HCT116 (cell line): ENCODE measurements around the gene ALDOA. TPM values are rescaled to one million over a fixed set of nuclear protein-coding genes. Genes with fewer than 3 reads are reported as not detected.

Experiments used
- ATAC-seq: fragments of 200-7000 bp; cut with Tn5 transposase; 2 replicates; pipeline ENCODE4 v1.9.1; 2020; ENCODE audit warnings: mild to moderate bottlenecking, moderate library complexity
- Bru-seq: library from RNA; stranded (reverse); fragments of 400-500 nt; gene quantifications from one replicate; lab custom pipeline; 2021; lab: Mats Ljungman, UMichigan
- BruChase-seq, 2 experiments: library from RNA; stranded (reverse); fragments of 400-500 nt; gene quantifications; one replicate each; lab custom pipeline; 2021; lab: Mats Ljungman, UMichigan
- BruUV-seq: library from RNA; stranded (reverse); fragments of 400-500 nt; replicated peaks from 2 replicates; lab custom pipeline; 2021; lab: Mats Ljungman, UMichigan
- CTCF ChIA-PET: fragments of 300-600 bp; sonication (Branson Sonifier 250); formaldehyde crosslinking; loops from one replicate; lab custom pipeline; 2021; ENCODE audit warnings: antibody characterized with exemption; lab: Charles Lee
- POLR2A ChIA-PET: fragments of 300-600, 350-600 bp; sonication (Branson Sonifier 250); formaldehyde crosslinking; loops from one replicate; lab custom pipeline; 2021; ENCODE audit warnings: antibody characterized with exemption; lab: Charles Lee
- RAD21 ChIA-PET, 2 experiments: fragments of 300-600 bp; sonication (Branson Sonifier 250); formaldehyde crosslinking; loops; one replicate each; lab custom pipeline; 2023; ENCODE audit warnings: low total read pairs in 2 of 2; ENCODE audit not compliant: uncharacterized antibody in 2 of 2, unreplicated experiment in 2 of 2, low non-redundant PET in 1 of 2; lab: Charles Lee
- DNase-seq: peaks from one replicate; pipeline ENCODE4 v3.0.0-alpha.2; 2010; ENCODE audit warnings: low read depth, low spot score
- H2AFZ ChIP-seq: fragments of 200-600 bp; shearing (Covaris generic), sonication (generic); 2 replicates; pipeline ENCODE4 v1.6.1; 2017; ENCODE audit warnings: low read depth, mixed run types, mixed read lengths, antibody characterized with exemption, low read length; ENCODE audit not compliant: poor library complexity, severe bottlenecking
- H3K27ac ChIP-seq: 2 replicates; pipeline ENCODE4 v1.5.1; 2012; ENCODE audit warnings: low read depth, low read length
- H3K27me3 ChIP-seq: fragments of 200-600 bp; sonication (generic); 2 replicates; pipeline ENCODE4 v1.6.1; 2016; ENCODE audit warnings: mixed run types, low read length, mixed read lengths; ENCODE audit not compliant: insufficient read depth
- H3K36me3 ChIP-seq, 2 experiments: fragments of 200-500 bp in 1 of 2; fragments of 200-600 bp in 1 of 2; sonication (Bioruptor generic) in 1 of 2; sonication (generic) in 1 of 2; 2 replicates each; pipeline versions ENCODE4 v1.5.1 to v1.6.1; 2014 to 2016; ENCODE audit warnings: low read length in 2 of 2, inconsistent platforms in 1 of 2, mixed read lengths in 1 of 2, mixed run types in 1 of 2; ENCODE audit not compliant: insufficient read depth in 2 of 2, control insufficient read depth in 1 of 2
- H3K4me1 ChIP-seq, 2 experiments: fragments of 200-600 bp in 1 of 2; sonication (generic) in 1 of 2; 2 replicates each; pipeline versions ENCODE4 v1.5.1 to v1.6.1; 2012 to 2017; ENCODE audit warnings: low read length in 2 of 2, inconsistent platforms in 1 of 2, mild to moderate bottlenecking in 1 of 2, mixed read lengths in 1 of 2, mixed run types in 1 of 2, moderate library complexity in 1 of 2; ENCODE audit not compliant: insufficient read depth in 2 of 2, control insufficient read depth in 1 of 2
- H3K4me2 ChIP-seq: fragments of 200-600 bp; sonication (generic); 2 replicates; pipeline ENCODE4 v1.6.1; 2017; ENCODE audit warnings: mixed run types, low read length, mixed read lengths
- H3K4me3 ChIP-seq, 2 experiments: fragments of 200-600 bp in 1 of 2; sonication (generic) in 1 of 2; replicated peaks in 1 of 2; 2 replicates each; pipeline ENCODE4 v1.5.1; 2011 to 2016; ENCODE audit warnings: low read length in 2 of 2, control low read depth in 1 of 2, low read depth in 1 of 2, mild to moderate bottlenecking in 1 of 2, mixed read lengths in 1 of 2, mixed run types in 1 of 2
- H3K79me2 ChIP-seq: fragments of 200-600 bp; sonication (generic); 2 replicates; pipeline ENCODE4 v1.6.1; 2017; ENCODE audit warnings: mild to moderate bottlenecking, mixed run types, low read length, moderate library complexity, mixed read lengths; ENCODE audit not compliant: insufficient read depth
- H3K9ac ChIP-seq: fragments of 200-600 bp; sonication (generic); 2 replicates; pipeline ENCODE4 v1.6.1; 2016; ENCODE audit warnings: low read length, mixed read lengths
- H3K9me2 ChIP-seq: fragments of 200-600 bp; sonication (generic), shearing (Covaris generic); 2 replicates; pipeline ENCODE4 v1.6.1; 2017; ENCODE audit warnings: mixed run types, mild to moderate bottlenecking, moderate library complexity; ENCODE audit not compliant: insufficient read depth
- H3K9me3 ChIP-seq, 2 experiments: fragments of 200-500 bp in 1 of 2; fragments of 200-600 bp in 1 of 2; sonication (Bioruptor generic) in 1 of 2; sonication (generic) in 1 of 2; 2 replicates each; pipeline ENCODE4 v1.6.1; 2014 to 2017; ENCODE audit warnings: low read length in 2 of 2, mixed read lengths in 2 of 2, inconsistent platforms in 1 of 2, low read depth in 1 of 2, mild to moderate bottlenecking in 1 of 2, mixed run types in 1 of 2, moderate library complexity in 1 of 2; ENCODE audit not compliant: control insufficient read depth in 1 of 2, insufficient read depth in 1 of 2
- H4K20me1 ChIP-seq: fragments of 200-600 bp; sonication (generic), shearing (Covaris generic); 2 replicates; pipeline ENCODE4 v1.6.1; 2017; ENCODE audit warnings: mixed run types, mild to moderate bottlenecking, moderate library complexity; ENCODE audit not compliant: insufficient read depth
- ATF3 ChIP-seq: IDR thresholded peaks from 2 replicates; pipeline ENCODE4 v1.6.1; 2012
- EGR1 ChIP-seq: IDR thresholded peaks from 2 replicates; pipeline ENCODE4 v1.6.1; 2012; ENCODE audit warnings: low read depth
- ELF1 ChIP-seq: IDR thresholded peaks from 2 replicates; pipeline ENCODE4 v1.6.1; 2012; ENCODE audit warnings: low read depth, borderline replicate concordance
- EZH2 ChIP-seq: fragments of 200-600 bp; sonication (generic); IDR thresholded peaks from 2 replicates; pipeline ENCODE4 v1.6.1; 2017; ENCODE audit warnings: antibody characterized with exemption, mixed run types
- EZH2phosphoT487 ChIP-seq: fragments of 200-600 bp; IDR thresholded peaks from 2 replicates; pipeline ENCODE4 v1.6.1; 2018; ENCODE audit warnings: antibody characterized with exemption, borderline replicate concordance
- FOSL1 ChIP-seq: IDR thresholded peaks from 2 replicates; pipeline ENCODE4 v1.6.1; 2012; ENCODE audit warnings: low read depth
- JUND ChIP-seq: IDR thresholded peaks from 2 replicates; pipeline ENCODE4 v1.6.1; 2012
- MAX ChIP-seq: IDR thresholded peaks from 2 replicates; pipeline ENCODE4 v1.6.1; 2012
- POLR2A ChIP-seq: IDR thresholded peaks from 2 replicates; pipeline ENCODE4 v1.7.0; 2011; ENCODE audit warnings: borderline replicate concordance; ENCODE audit not compliant: insufficient read depth, insufficient read length; ENCODE audit errors: extremely low read depth
- RAD21 ChIP-seq: IDR thresholded peaks from 2 replicates; pipeline ENCODE4 v1.6.1; 2012; ENCODE audit warnings: low read depth, mild to moderate bottlenecking
- SIN3A ChIP-seq: IDR thresholded peaks from 2 replicates; pipeline ENCODE4 v1.6.1; 2012; ENCODE audit warnings: low read depth
- SP1 ChIP-seq: IDR thresholded peaks from 2 replicates; pipeline ENCODE4 v1.6.1; 2012; ENCODE audit warnings: low read depth
- SRF ChIP-seq: IDR thresholded peaks from 2 replicates; pipeline ENCODE4 v1.6.1; 2012; ENCODE audit warnings: low read depth
- TCF7L2 ChIP-seq: IDR thresholded peaks from 2 replicates; pipeline ENCODE4 v1.7.0; 2011; ENCODE audit warnings: borderline replicate concordance, inconsistent platforms; ENCODE audit not compliant: insufficient read depth, insufficient read length; ENCODE audit errors: extremely low read depth
- YY1 ChIP-seq: IDR thresholded peaks from 2 replicates; pipeline ENCODE4 v1.6.1; 2011; ENCODE audit warnings: low read length, low read depth, moderate library complexity, mild to moderate bottlenecking; ENCODE audit not compliant: insufficient replicate concordance; ENCODE audit errors: extremely low read depth
- ZBTB33 ChIP-seq: IDR thresholded peaks from 2 replicates; pipeline ENCODE4 v1.6.1; 2011; ENCODE audit warnings: mild to moderate bottlenecking, low read length, moderate library complexity; ENCODE audit not compliant: insufficient replicate concordance; ENCODE audit errors: extremely low read depth
- ZFX ChIP-seq: fragments of 450-650 bp; IDR thresholded peaks from 2 replicates; pipeline ENCODE4 v1.6.1; 2017
- ZNF274 ChIP-seq: fragments of 200-500 bp; sonication (Bioruptor generic); IDR thresholded peaks from 2 replicates; pipeline ENCODE4 v1.6.1; 2014; ENCODE audit warnings: mild to moderate bottlenecking, low read depth, low read length, inconsistent platforms
- intact Hi-C: fragments of 100-400 bp; cut with micrococcal nuclease; formaldehyde crosslinking; loops from 2 replicates; pipeline ENCODE4 v1.10.0; 2022
- long read RNA-seq: library from polyadenylated mRNA; unstranded; transcript quantifications from one replicate; pipeline ENCODE4 v2.0.0, GENCODE V29; 2021; ENCODE audit not compliant: unreplicated experiment
- polyA plus RNA-seq: library from polyadenylated mRNA; unstranded; fragments of >200 nt; gene quantifications from 2 replicates; pipeline ENCODE4 v1.2.1, GENCODE V29; 2012; ENCODE audit warnings: missing spikeins
- total RNA-seq: library from RNA; stranded (reverse); gene quantifications from one replicate; pipeline ENCODE4 v1.2.1, GENCODE V29; 2021; ENCODE audit not compliant: unreplicated experiment
- TF ChIP-seq, protein P1 (sequence below): IDR thresholded peaks from 2 replicates; pipeline ENCODE4 v1.6.1; 2012; ENCODE audit warnings: low read depth

The ALDOA gene
- total RNA-seq (2,423 TPM), Bru-seq, nascent RNA (percentile 87 among the genes with signal in this experiment), BruChase-seq, experiment 1, labeled RNA remaining after a 6-hour chase (percentile 98 among the genes with signal in this experiment), BruChase-seq, experiment 2, labeled RNA remaining after a 2-hour chase (percentile 94 among the genes with signal in this experiment)
- 4,933 and 5,901 TPM in 2 replicates for polyA plus RNA-seq
- long read RNA-seq, transcript ALDOA-210 (10 exons, 1,672 nt): minor isoform, 8 of 3,126 reads
- long read RNA-seq, transcript ALDOA-206 (9 exons, 1,550 nt): minor isoform, 74 of 3,126 reads
- long read RNA-seq, transcript ALDOA-209 (9 exons, 1,579 nt): major isoform, 2,876 of 3,126 reads
- long read RNA-seq, transcript ALDOA-214 (4 exons, 801 nt): minor isoform, 14 of 3,126 reads
- long read RNA-seq, partial matches to known transcripts: 43 of 3,126 reads
- long read RNA-seq, other reads (novel, unspliced or antisense): 88 of 3,126 reads

DNA sequence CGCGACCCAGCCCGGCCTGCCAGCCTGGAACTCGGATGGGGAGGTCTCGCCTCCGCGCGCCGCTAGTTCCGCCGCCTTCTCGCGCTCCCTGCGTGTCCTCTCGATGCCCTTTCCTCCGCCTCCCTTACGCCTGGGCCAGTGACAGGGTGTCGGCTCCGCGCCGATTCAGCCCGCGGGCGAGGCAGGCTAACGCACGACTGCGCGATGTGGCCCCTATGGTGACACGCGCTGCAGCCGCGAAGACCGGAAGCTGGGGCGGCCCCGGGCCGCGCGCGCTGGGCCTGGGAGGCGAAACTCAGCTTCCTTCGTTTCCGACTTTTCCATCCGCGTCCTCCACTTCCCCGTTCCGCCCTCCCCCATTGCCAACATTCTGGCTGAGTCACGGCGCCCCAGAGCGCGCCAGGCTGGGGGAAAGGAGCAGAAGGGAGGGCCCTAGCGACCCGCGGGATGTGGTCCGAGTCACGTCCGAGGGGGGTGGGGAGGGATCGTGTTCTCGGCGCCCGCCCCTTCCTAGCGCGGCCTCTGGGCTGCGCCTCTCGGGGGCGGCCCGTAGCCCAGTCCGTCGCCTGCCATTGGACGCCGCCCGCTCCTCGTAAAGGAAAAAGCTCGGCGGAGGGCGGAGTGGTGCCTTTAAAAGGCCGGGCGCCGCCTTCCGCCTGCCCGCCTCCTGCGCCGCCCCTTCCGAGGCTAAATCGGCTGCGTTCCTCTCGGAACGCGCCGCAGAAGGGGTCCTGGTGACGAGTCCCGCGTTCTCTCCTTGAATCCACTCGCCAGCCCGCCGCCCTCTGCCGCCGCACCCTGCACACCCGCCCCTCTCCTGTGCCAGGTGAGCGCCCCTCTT lies at the start of gene ALDOA:
Gene ALDOA (plus strand): TSS at position 659 of the 841 bp plus-strand sequence. CDS start 1,138 bp downstream, outside the sequence.
- Histone ChIP-seq H3K9me2 (no peaks in the 10 kb centered on the region), H2AFZ (no peak within 1 kb of the TSS), H3K79me2 (peaks cover 56% of the 10 kb centered on the region), H3K36me3 (peaks cover 25 to 42% of the 10 kb centered on the region in 2 experiments), H3K4me1 (peaks cover 25 to 50% of the 10 kb centered on the region in 2 experiments), H4K20me1 (peaks cover 8% of the 10 kb centered on the region; the same call in 1 of the 2 replicates), H3K4me2 (peak within 1 kb of the TSS; percentile 95), H3K27me3 (no peaks in the 10 kb centered on the region), H3K4me3 (peak within 1 kb of the TSS; percentile 98), H3K9me3 (no peaks in the 10 kb centered on the region), H3K9ac (peak within 1 kb of the TSS; percentile 99), H3K27ac (peak within 1 kb of the TSS; percentile 100)
- RAD21 ChIA-PET: no interaction called here
- CTCF ChIA-PET: interaction anchor here (1.1 to 4.4 kb wide), 3 partner anchors 10 to 27 kb away, joined by 4 to 28 read pairs (median 10); partner anchors contain the start of genes PPP4C and TBX6
- ATAC-seq: peak; percentile 85
- POLR2A ChIA-PET: interaction anchor here (1.2 to 2.7 kb wide), 5 partner anchors 9 to 25 kb away, joined by 4 to 13 read pairs (median 11); partner anchors contain the start of gene TBX6
- peak; percentile 93 for DNase-seq
- intact Hi-C loops: no loop called here
- TSS peak; percentile 81 for BruUV-seq
- TF ChIP-seq TCF7L2 (peak; percentile 58), SP1 (no peak), EZH2phosphoT487 (no peak), EZH2 (no peak), ELF1 (no peak), ZBTB33 (no peak), SIN3A (no peak), JUND (no peak), MAX (no peak), SRF (no peak), EGR1 (no peak), ZFX (peak; percentile 72), ATF3 (no peak), ZNF274 (no peak), RAD21 (no peak), YY1 (peak; percentile 63), POLR2A (peak; percentile 40), FOSL1 (no peak)
- TF ChIP-seq, protein P1, sequence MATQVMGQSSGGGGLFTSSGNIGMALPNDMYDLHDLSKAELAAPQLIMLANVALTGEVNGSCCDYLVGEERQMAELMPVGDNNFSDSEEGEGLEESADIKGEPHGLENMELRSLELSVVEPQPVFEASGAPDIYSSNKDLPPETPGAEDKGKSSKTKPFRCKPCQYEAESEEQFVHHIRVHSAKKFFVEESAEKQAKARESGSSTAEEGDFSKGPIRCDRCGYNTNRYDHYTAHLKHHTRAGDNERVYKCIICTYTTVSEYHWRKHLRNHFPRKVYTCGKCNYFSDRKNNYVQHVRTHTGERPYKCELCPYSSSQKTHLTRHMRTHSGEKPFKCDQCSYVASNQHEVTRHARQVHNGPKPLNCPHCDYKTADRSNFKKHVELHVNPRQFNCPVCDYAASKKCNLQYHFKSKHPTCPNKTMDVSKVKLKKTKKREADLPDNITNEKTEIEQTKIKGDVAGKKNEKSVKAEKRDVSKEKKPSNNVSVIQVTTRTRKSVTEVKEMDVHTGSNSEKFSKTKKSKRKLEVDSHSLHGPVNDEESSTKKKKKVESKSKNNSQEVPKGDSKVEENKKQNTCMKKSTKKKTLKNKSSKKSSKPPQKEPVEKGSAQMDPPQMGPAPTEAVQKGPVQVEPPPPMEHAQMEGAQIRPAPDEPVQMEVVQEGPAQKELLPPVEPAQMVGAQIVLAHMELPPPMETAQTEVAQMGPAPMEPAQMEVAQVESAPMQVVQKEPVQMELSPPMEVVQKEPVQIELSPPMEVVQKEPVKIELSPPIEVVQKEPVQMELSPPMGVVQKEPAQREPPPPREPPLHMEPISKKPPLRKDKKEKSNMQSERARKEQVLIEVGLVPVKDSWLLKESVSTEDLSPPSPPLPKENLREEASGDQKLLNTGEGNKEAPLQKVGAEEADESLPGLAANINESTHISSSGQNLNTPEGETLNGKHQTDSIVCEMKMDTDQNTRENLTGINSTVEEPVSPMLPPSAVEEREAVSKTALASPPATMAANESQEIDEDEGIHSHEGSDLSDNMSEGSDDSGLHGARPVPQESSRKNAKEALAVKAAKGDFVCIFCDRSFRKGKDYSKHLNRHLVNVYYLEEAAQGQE: no peak
